Nucleus accumbens (tissue), 56 donors: ENCODE measurements around the gene FERMT2.
"Not testable (repeated sequence)": the region's sequence is repeated elsewhere in the genome, so short reads cannot be mapped to it uniquely, and the experiment has no call there.

Source experiments
- DNase-seq, 56 donors: peaks; one replicate each; lab custom pipeline; 2025; lab: John Stamatoyannopoulos, UW

FERMT2 gene

DNA sequence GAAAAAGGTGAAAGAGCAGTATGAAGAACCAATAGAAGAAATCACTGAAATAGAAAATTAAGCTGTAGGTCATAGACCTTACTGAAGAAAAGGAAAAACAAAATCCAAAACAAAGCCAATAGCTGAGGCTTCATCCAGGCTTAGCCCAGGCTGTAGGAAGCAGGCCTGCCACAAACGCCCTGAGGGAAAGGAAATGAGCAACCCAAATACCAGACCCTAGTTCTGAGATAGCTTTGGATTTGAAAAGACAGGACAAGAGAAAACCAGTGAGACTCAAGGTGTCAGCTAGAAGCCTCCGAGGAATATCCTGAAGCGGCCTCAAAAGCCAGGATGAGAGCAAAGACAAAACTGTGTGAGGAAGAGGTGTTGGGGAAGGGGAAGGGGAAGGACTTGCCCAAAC, 79.2 kb downstream of the FERMT2 start:
- DNase-seq, result no peak

DNA sequence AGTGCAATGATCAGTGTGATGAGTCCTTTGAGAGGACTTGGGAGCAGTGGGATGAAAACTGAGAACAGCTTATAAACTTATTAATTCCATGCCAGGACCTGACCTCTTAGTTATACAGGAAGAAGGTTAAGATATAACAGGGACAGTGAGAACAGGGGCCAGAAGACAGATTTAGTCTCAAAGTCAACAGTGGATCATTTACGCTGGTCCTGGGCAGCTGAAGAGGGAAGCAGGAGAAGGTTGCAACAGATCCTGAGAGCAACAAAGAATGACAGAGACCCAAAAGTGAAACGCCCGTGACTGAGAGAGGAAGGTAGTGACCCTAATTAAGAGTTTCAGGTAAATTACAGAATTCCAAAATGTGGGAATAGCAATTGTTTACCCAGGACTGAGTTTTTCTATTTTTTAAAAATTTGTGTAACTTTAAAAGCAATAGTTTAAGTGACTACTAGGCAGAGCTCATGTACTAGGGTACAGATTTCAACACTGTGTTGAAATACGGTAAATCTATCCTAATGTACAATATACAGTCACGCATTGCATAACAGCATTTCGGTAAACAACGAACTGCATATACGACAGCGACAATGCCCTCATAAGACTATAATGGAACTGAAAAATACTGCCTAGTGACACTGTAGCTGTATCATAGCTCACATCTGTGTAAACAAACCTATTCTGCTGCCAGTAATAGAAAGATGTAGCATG, 81.8 kb downstream of the FERMT2 start:
- DNase-seq, result no peak

DNA sequence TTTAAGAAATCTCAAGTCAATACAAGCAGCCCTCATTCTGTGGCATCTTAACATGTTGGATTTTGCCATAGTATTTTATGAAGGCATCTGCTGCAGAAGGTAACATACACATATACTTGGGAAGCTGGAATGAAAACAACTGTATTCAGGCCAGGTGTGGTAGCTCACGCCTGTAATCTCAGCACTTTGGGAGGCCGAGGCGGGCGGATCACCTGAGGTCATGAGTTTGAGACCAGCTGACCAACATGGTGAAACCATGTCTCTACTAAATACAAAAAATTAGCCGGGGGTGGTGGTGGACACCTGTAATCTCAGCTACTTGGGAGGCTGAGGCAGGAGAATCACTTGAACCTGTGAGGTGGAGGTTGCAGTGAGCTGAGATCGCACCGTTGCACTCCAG, 86.0 kb downstream of the FERMT2 start:
- DNase-seq, result not testable (repeated sequence)

DNA sequence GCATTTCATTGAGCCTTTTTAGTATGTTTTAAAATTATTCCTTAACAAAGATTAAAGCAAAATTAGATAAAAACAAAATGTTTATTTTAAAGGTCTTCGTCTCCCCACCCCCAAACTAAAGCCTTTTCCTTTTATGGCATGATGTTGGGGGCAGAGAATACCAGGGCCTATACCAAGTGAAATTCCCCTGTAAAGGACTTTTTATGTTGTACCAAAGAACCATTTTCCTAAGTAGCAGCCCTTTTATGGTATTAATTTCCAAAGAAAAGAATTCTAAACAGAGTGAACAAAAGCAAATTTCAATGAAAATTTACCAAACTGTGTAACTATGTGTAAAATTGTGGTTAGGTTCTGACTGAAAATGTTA, 87.5 kb downstream of the FERMT2 start:
- DNase-seq, result no peak

GRCh38 chr14:52862632-52863333, 88.1 kb downstream of the FERMT2 start:
- no peak for DNase-seq

GRCh38 chr14:52861403-52861802, 89.4 kb downstream of the FERMT2 start:
- no peak for DNase-seq

DNA sequence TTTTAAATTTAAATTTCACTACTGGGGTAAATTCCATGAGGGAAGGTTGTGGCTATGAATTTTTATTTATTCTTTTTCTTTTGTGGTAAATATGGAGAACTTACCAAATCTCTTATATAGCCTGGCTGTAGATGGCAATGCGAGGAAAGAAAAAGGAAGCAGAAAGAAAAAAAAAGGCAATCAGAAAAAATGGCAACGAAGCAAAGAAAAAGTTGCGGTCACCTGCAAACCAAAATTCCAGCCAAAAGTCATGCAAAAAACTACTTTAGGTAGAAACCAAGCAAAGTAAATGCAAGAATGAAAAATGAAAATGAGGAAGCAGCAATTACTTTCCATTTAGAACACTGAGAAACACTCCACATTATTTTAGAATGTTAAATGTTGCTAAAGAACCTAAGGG, 89.9 kb downstream of the FERMT2 start:
- no peak for DNase-seq

DNA sequence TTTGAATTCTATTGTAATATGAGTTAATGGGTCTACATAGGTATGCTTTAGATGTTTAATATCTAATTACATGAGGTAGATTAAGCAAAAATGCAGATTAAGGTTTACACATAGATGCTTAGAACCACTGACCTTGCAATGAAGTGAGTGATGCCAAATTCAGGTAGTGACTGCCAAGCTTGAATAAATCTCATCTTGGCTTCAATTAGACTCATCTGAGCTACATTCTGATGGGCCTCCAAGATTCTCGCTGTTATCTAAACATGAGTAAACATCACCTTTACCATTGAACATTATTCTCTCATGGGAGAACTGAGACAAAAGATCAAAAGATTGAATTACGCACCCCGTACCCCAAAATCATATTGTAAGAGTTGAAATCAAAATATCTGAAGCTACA, 90.6 kb downstream of the FERMT2 start:
- DNase-seq, result no peak

DNA sequence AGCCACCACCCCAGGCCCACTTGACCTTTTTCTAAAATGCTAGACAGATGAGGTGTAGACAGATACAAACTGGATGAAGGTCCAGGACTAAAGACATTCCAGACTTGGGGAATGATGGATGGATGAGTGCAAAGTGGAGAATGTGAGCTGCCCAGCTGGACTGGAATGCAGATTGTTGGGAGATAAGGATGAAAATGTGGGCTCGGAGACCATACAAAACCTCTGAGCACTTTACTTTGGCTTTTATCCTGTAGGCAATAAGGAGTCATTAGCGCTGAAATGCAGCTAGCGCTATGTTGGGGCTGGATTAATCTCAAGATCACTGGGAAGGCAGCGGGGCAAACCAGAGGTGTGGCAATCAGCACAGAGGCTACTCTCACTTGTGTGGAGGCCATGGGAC, 94.7 kb downstream of the FERMT2 start:
- DNase-seq, result no peak

GRCh38 chr14:52853522-52853854, 97.4 kb downstream of the FERMT2 start:
- no peak for DNase-seq

- DNase-seq, result no peak
Observed at GRCh38 chr14:52852810-52853521, 97.9 kb downstream of the FERMT2 start.

DNA sequence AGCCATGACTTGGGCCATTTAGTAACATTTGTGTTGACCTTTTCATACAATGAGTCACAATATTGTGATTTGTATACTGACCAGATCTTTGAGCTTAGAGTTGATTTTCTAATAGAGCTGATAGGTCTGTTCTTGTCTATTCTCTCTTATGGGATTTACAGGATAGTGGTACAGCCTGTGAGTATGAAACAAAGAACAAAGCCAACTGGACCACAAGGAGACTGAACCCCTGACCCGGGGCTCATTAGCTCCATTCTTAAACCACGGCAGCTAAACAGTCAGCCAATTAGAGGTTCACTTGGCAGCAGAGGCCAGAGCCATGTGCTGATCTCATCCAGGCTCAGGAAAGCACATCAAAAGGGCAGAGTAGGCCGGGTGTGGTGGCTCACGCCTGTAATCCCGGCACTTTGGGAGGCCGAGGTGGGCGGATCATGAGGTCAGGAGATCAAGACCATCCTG, 100.4 kb downstream of the FERMT2 start:
- no peak for DNase-seq

DNA sequence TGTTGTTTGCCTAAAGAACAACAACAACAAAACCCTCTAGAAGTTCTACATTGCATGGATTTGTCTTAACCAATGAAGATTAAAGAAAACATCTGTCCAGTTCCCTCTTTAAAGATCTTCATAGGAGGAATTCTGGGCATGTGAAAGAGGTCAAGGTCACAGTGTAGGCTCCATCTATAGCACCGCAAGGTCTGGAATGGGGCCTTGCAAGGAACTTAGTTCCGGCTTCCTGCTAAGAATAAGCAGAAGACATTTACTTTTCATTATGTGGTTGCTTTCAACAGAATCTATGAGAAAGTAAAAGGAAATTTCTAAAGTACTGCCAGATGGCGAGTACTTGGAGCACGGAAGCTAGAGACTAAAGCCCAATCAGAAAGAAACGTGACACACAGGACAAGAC, 102.2 kb downstream of the FERMT2 start:
- DNase-seq, result no peak

DNA sequence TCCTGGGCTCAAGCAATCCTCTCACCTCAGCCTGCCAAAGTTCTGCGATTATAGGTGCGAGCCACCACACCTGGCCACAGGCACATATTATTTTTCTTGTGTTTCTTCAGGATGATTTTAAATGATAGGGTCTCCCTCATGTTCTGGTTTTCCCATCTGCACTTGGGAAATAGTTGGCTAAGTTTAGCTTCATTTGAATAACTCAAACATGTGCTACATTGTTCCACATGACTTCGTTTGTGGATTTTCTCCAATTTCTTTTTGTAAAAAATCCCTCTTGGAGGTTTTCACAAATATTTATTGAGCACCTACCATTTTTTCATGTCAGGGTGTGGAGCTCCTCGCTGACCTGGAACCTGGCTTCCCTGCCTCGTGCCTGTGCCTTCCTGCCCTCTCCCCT, 104.3 kb downstream of the FERMT2 start:
- DNase-seq, result no peak

- no peak for DNase-seq
Observed at GRCh38 chr14:52845081-52845480, 105.8 kb downstream of the FERMT2 start.

- DNase-seq, result no peak
Observed at GRCh38 chr14:52844262-52845060, 106.4 kb downstream of the FERMT2 start.

- DNase-seq, result peak in 10 of 56 donors; percentile 1 to 37 (median 8)
Observed at GRCh38 chr14:52840877-52841276, 110.0 kb downstream of the FERMT2 start.

- no peak for DNase-seq
Observed at GRCh38 chr14:52837451-52837850, 113.4 kb downstream of the FERMT2 start.

- DNase-seq, result no peak
Observed at GRCh38 chr14:52836063-52836462, 114.8 kb downstream of the FERMT2 start.

- peak in 29 of 56 donors; percentile 7 to 84 (median 40) for DNase-seq
Observed at GRCh38 chr14:52835122-52835903, 115.5 kb downstream of the FERMT2 start.
